Neutrophil (primary cell): ENCODE results near the gene VSTM2B.

Source experiments
- H3K27ac ChIP-seq: fragments of 200-600 bp; sonication (generic); 2 replicates; pipeline ENCODE4 v1.5.1; 2016; ENCODE audit warnings: mild to moderate bottlenecking, moderate library complexity
- H3K27me3 ChIP-seq: fragments of 200-600 bp; sonication (generic); 2 replicates; pipeline ENCODE4 v1.6.0; 2016; ENCODE audit warnings: mild to moderate bottlenecking
- H3K36me3 ChIP-seq: fragments of 200-600 bp; sonication (generic); 2 replicates; pipeline ENCODE4 v1.5.1; 2017
- H3K4me1 ChIP-seq, 2 experiments: fragments of 200-600 bp in 1 of 2; sonication (generic) in 1 of 2; 1 replicate in 1 of 2; 2 replicates in 1 of 2; pipeline versions ENCODE4 v1.5.1 to v1.6.1; 2013 to 2016; ENCODE audit warnings: low read depth in 1 of 2, low read length in 1 of 2, mild to moderate bottlenecking in 1 of 2, moderate library complexity in 1 of 2; ENCODE audit not compliant: control insufficient read depth in 1 of 2, insufficient read depth in 1 of 2
- H3K4me3 ChIP-seq, 2 experiments: fragments of 200-600 bp in 1 of 2; sonication (generic) in 1 of 2; 1 replicate in 1 of 2; 2 replicates in 1 of 2; pipeline ENCODE4 v1.5.1; 2013 to 2016; ENCODE audit warnings: low read depth in 1 of 2, low read length in 1 of 2, mild to moderate bottlenecking in 1 of 2, moderate library complexity in 1 of 2
- H3K9me3 ChIP-seq: fragments of 200-600 bp; sonication (generic); 2 replicates; pipeline ENCODE4 v1.5.1; 2016
- CTCF ChIP-seq: fragments of 200-600 bp; sonication (generic); IDR thresholded peaks from 2 replicates; pipeline ENCODE4 v1.5.1; 2016; ENCODE audit warnings: antibody characterized with exemption

VSTM2B gene

GRCh38 chr19:29525901-29526729 lies at the start of gene VSTM2B:
Gene VSTM2B, plus strand, starts transcription at chr19:29525994. Its CDS starts 590 bp downstream, at chr19:29526584.
- Histone ChIP-seq H3K4me3 (no peak within 1 kb of the TSS), H3K9me3 (no peaks in the 10 kb centered on the region), H3K27ac (no peak within 1 kb of the TSS), H3K4me1 (peaks cover 0 to 9% of the 10 kb centered on the region in 2 experiments), H3K36me3 (no peaks in the 10 kb centered on the region), H3K27me3 (peaks cover 100% of the 10 kb centered on the region)
- no peak for TF ChIP-seq CTCF

- Histone ChIP-seq H3K4me3 (no peak overlapping the region), H3K9me3 (peaks cover 9% of the 10 kb centered on the region), H3K36me3 (no peaks in the 10 kb centered on the region), H3K27ac (no peak overlapping the region), H3K27me3 (no peaks in the 10 kb centered on the region), H3K4me1 (no peaks in the 10 kb centered on the region)
- TF ChIP-seq CTCF, result no peak
Measured at GRCh38 chr19:29476528-29476927, 49.3 kb upstream of the VSTM2B start.

GRCh38 chr19:29477831-29478577 lies 47.8 kb upstream of the VSTM2B start:
- no peak overlapping the region for H3K4me3 ChIP-seq
- TF ChIP-seq CTCF, result no peak
- peaks cover 9% of the 10 kb centered on the region for H3K9me3 ChIP-seq
- no peaks in the 10 kb centered on the region for H3K36me3 ChIP-seq
- no peak overlapping the region for H3K27ac ChIP-seq
- H3K27me3 ChIP-seq, result no peaks in the 10 kb centered on the region
- H3K4me1 ChIP-seq, result no peaks in the 10 kb centered on the region

DNA sequence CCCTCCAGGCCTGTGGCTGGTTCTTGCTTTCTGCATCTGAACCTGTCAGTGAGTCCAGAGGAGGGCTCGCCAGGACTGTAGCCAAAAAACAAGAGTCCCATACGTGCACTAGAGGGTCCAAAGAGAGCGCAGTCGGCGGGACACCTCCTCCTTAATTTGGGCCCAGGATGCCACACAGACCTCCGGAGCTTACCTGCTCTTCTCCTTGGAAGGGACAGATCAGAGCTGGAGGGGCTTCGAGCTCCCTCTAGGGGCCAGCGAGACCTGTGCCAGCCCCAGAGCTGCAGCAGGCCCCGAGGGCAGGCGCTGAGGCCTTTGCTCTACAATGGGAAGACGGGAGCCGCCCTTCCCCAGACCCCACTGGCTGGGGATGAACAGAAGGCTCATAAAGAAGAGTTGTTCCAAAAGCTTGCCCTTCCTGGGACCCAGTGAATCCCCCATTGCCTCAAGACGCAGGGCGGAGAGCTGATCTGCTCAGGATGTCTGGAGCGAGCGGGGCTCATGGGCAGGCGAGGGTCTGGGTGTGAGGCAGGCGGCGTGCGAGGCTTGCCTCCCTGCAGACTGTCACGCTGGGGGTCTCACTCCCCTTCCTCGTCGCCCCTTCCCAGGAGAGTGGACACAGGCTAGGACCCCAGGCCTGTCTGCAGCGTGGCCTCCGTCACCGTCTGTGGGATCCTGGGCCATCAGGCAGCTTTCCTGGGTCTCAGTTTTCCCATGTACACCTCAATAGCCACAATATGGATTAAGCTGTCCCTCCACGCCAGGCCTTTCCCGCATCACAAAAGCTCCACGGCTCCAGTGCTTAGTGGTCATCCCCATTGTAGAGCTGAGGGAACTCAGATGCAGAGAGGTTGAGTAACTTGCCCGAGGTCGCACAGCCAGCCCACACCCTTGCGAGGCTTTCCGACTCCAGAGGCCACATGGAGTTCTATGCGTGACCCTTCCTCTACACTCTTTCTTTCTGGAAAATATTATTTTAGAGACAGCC lies 46.9 kb upstream of the VSTM2B start:
- no peak overlapping the region for H3K27ac ChIP-seq
- no peak overlapping the region for H3K4me3 ChIP-seq
- H3K36me3 ChIP-seq, result no peaks in the 10 kb centered on the region
- H3K27me3 ChIP-seq, result no peaks in the 10 kb centered on the region
- no peak for TF ChIP-seq CTCF
- H3K4me1 ChIP-seq, result no peaks in the 10 kb centered on the region
- H3K9me3 ChIP-seq, result peaks cover 9% of the 10 kb centered on the region

- no peak overlapping the region for H3K27ac ChIP-seq
- no peaks in the 10 kb centered on the region for H3K36me3 ChIP-seq
- no peaks in the 10 kb centered on the region for H3K4me1 ChIP-seq
- TF ChIP-seq CTCF, result no peak
- H3K27me3 ChIP-seq, result no peaks in the 10 kb centered on the region
- H3K4me3 ChIP-seq, result no peak overlapping the region
- peaks cover 9% of the 10 kb centered on the region for H3K9me3 ChIP-seq
Measured at GRCh38 chr19:29479941-29480340, 45.9 kb upstream of the VSTM2B start.
